22Rv1 (cell line): Measurements from ENCODE around the gene FAM9C.
"Not testable (repeated sequence)": the region's sequence is repeated elsewhere in the genome, so short reads cannot be mapped to it uniquely, and the experiment has no call there.

Experiments
- H3K27ac ChIP-seq: fragments of 450-650 bp; 2 replicates; pipeline ENCODE4 v1.5.1; 2017
- ZFX ChIP-seq: fragments of 450-650 bp; IDR thresholded peaks from 2 replicates; pipeline ENCODE4 v1.6.1; 2017; ENCODE audit warnings: antibody characterized with exemption, borderline replicate concordance
- TF ChIP-seq, protein P1 (sequence below): fragments of 450-650 bp; IDR thresholded peaks from 2 replicates; pipeline ENCODE4 v1.5.1; 2017; ENCODE audit warnings: mild to moderate bottlenecking

FAM9C gene

DNA sequence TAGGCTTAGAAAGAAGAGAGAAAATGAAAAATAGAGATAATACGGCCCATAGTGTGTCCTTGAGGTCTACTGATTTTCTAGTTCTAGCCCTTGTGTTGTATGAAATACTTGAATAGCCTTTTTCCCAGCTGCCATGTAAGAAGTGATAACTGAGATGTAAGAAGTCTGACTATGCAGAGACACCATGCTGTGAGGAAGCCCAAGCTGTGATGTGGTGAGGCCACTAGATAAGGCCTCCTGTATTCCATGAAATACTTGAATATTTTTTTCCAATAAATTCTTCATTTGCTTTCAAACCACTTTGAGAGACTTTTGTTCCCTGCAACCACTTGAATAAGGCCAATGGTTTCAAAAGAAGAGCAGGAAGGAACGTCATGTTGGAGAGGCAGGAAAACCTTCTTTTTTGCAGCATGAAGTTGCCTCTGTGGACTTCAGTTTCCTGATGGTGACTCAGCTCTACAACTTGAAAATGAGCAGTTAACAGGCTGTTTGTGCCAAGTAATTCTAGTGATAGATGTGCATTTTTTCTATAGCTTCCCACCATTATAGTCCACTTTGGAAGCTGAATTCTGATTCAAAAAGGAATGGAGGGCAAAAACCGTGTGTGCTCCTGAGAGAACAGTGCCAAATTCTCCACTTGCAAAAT lies 25.5 kb upstream of the FAM9C start:
- TF ChIP-seq, protein P1, sequence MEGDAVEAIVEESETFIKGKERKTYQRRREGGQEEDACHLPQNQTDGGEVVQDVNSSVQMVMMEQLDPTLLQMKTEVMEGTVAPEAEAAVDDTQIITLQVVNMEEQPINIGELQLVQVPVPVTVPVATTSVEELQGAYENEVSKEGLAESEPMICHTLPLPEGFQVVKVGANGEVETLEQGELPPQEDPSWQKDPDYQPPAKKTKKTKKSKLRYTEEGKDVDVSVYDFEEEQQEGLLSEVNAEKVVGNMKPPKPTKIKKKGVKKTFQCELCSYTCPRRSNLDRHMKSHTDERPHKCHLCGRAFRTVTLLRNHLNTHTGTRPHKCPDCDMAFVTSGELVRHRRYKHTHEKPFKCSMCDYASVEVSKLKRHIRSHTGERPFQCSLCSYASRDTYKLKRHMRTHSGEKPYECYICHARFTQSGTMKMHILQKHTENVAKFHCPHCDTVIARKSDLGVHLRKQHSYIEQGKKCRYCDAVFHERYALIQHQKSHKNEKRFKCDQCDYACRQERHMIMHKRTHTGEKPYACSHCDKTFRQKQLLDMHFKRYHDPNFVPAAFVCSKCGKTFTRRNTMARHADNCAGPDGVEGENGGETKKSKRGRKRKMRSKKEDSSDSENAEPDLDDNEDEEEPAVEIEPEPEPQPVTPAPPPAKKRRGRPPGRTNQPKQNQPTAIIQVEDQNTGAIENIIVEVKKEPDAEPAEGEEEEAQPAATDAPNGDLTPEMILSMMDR, result no peak
- TF ChIP-seq ZFX, result no peak
- no peak overlapping the region for H3K27ac ChIP-seq

DNA sequence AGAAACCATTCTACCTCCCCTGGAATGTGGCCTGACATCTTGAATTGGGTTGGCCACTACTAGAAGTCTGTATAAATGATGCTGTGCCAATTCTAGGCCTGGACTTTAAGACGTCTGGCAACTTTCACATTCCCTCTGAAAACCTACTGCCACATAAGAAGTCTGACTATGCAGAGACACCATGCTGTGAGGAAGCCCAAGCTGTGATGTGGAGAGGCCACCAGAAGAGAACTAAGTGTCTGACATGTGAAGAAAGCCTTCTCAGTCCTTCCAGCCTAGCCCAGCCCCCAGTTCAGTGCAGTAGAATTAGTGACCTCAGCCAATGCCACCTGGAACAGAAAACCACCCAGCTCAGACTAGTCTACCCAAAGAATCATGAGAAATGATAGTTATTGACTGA lies 24.2 kb upstream of the FAM9C start:
- TF ChIP-seq ZFX, result no peak
- TF ChIP-seq, protein P1, result no peak
- no peak overlapping the region for H3K27ac ChIP-seq

DNA sequence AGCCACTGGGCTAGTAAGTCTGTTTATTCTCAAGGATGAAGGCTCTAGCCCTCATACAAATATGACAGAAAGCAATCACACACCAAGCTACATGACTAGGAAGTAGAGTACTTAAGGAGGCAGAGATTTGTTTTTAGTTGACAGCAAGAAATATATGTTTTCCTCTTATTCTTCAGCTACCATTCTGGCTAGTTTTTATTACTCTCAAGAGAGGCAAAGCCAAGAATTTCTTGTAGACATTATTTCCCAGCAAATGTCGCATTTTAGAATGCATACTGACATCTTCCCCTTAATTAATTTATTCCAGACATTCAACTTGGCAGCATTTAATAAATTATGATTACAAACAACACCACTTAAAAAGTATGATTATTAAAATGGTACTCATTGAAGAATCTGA lies 23.4 kb upstream of the FAM9C start:
- TF ChIP-seq, protein P1, result no peak
- no peak for TF ChIP-seq ZFX
- H3K27ac ChIP-seq, result no peak overlapping the region

DNA sequence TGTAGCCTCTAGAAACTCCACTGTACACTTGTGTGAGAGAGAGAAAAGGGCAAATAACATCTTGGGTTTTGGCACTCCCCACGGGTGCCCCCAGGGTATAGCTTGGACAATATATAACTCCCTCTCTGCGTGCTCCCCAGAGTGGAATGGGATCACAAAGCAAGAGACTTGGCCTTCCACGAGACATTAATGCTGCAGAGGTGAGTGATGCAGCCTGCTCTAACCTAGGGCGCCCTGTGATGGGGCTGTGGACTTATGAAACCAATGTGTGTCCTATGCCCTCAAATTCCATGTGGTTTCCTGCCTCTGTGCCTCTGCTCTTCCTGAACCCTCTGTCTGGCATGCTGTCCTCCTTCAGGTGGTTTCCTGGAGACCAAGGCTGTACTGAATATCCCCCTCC lies 22.0 kb upstream of the FAM9C start:
- H3K27ac ChIP-seq, result no peak overlapping the region
- no peak for TF ChIP-seq ZFX
- TF ChIP-seq, protein P1, result no peak

DNA sequence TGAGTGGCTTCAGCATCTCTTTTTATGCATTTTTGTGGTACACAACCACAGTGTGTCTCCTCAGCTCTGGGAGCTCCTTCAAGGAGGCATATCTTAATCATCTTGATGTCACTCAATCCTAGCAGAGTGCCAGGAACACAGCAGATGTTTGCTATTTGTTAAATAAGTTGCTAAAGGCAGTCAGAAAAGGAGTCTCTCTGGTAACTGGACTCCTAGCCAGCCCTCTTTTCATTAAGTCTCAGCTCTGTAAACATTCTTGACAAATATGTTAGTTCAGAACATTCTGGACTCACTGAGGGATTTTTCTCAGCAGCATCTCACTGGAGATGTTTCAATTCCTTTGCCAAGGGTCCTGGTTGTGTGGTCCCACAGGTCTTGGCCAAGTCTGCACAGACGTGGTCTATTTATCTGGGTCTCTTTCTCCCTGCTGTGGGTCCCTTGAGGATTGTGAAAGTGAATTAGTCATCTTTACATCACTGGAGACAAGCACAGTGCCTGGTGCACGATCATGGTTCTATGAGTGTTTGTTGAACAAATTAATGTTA lies 20.3 kb upstream of the FAM9C start:
- TF ChIP-seq, protein P1, result no peak
- TF ChIP-seq ZFX, result no peak
- no peak overlapping the region for H3K27ac ChIP-seq

DNA sequence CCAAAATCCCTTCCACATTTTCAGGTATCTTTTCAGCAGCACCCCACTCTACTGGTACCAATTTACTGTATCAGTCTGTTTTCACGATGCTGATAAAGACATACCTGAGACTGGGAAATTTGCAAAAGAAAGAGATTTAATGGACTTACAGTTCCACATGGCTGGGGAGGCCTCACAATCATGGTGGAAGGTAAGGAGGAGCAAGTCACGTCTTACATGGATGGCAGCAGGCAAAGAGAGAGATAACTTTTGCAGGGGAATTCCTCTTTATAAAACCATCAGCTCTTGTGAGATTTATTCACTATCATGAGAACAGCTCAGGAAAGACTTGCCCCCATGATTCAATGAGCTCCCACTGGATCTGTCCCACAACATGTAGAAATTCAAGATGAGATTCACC lies 18.7 kb upstream of the FAM9C start:
- not testable (repeated sequence) for H3K27ac ChIP-seq

DNA sequence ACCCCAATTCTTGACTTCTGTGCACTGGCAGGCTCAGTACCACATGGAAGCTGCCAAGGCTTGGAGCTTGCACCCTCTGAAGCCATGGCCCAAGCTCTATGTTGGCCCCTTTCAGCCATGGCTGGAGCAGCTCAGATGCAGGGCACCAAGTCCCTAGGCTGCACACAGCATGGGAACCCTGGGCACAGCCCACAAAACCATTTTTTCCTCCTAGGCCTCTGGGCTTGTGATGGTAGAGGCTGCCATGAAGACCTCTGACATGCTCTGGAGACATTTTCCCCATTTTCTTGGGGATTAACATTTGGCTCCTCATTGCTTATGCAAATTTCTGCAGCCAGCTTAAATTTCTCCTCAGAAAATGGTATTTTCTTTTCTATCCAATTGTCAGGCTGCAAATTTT lies 17.9 kb upstream of the FAM9C start:
- H3K27ac ChIP-seq, result not testable (repeated sequence)

DNA sequence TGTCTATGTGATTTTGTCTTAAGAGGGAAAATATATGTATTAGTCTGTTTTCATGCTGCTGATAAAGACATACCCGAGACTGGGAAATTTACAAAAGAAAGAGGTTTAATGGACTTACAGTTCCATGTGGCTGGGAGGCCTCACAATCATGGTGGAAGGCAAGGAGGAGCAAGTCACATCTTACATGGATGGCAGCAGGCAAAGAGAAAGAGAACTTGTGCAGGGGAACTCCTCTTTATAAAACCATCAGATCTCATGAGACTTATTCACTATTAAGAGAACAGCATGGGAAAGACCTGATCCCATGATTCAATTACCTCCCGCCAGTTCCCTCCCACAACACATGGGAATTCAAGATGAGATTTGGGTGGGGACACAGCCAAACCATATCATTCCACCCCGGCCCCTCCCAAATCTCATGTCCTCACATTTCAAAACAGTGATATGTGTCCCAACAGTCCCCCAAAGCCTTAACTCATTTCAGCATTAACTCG lies 16.8 kb upstream of the FAM9C start:
- not testable (repeated sequence) for H3K27ac ChIP-seq
